ENCODE measurements around the gene PARP11.

Gene PARP11

DNA sequence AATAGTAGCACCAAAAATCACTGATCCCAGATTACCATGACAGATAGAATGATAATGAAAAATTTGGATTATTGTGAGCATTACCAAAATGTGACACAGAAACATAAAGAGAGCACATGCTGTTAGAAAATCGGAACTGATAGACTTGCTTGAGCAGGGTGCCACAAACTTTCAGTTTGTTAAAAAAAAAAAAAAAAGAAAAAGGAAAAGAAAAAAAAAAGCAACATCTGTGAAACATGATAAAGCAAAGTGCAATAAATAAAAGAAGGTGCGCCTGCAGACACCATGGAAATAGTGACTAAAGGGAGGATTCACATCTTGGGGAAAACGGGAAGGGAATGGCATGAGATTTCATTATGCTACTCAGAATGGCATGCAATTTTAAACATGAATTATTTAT lies 6.6 kb upstream of the PARP11 start:
- peaks cover 6% of the 10 kb centered on the region for H3K4me1 ChIP-seq (ENCODE audit: low read length)
- no peaks in the 10 kb centered on the region for H3K36me3 ChIP-seq (replicated peaks; ENCODE audit: low read depth, low read length)
- no peak overlapping the region for H3K4me3 ChIP-seq (ENCODE audit: low read length)
- H3K27ac ChIP-seq (ENCODE audit: low read length) = no peak overlapping the region
- H3K9me3 ChIP-seq (ENCODE audit: insufficient read depth, low read length) = peaks cover 2% of the 10 kb centered on the region; the same call in 1 of the 2 replicates
- H3K79me2 ChIP-seq (ENCODE audit: low read length) = no peaks in the 10 kb centered on the region
- H4K20me1 ChIP-seq (ENCODE audit: insufficient read depth, low read length) = no peaks in the 10 kb centered on the region
- H2AFZ ChIP-seq (ENCODE audit: low read depth, low read length) = no peak overlapping the region
- no peak overlapping the region for H3K9ac ChIP-seq (ENCODE audit: low read length)
- H3K27me3 ChIP-seq (ENCODE audit: low read depth, low read length) = peaks cover 8% of the 10 kb centered on the region; the same call in 1 of the 2 replicates
- no peak for TF ChIP-seq CTCF (IDR thresholded peaks at IDR 0.05; ENCODE audit: low read depth, low read length)
- TF ChIP-seq EZH2phosphoT487 (IDR thresholded peaks at IDR 0.05; ENCODE audit: low read depth) = no peak
- H3K4me2 ChIP-seq (ENCODE audit: low read length) = no peak overlapping the region

- TF ChIP-seq EZH2phosphoT487 (IDR thresholded peaks at IDR 0.05; ENCODE audit: low read depth) (no peak), CTCF (IDR thresholded peaks at IDR 0.05; ENCODE audit: low read depth, low read length) (no peak)
- Histone ChIP-seq H3K4me2 (ENCODE audit: low read length) (peak overlapping the region; percentile 83), H3K27ac (ENCODE audit: low read length) (no peak overlapping the region), H3K4me1 (ENCODE audit: low read length) (peaks cover 39% of the 10 kb centered on the region), H3K79me2 (ENCODE audit: low read length) (peaks cover 27% of the 10 kb centered on the region), H4K20me1 (ENCODE audit: insufficient read depth, low read length) (no peaks in the 10 kb centered on the region), H2AFZ (ENCODE audit: low read depth, low read length) (no peak overlapping the region), H3K9ac (ENCODE audit: low read length) (no peak overlapping the region), H3K36me3 (replicated peaks; ENCODE audit: low read depth, low read length) (peaks cover 3% of the 10 kb centered on the region), H3K4me3 (ENCODE audit: low read length) (no peak overlapping the region), H3K9me3 (ENCODE audit: insufficient read depth, low read length) (peaks cover 6% of the 10 kb centered on the region; the same call in 1 of the 2 replicates), H3K27me3 (ENCODE audit: low read depth, low read length) (no peaks in the 10 kb centered on the region)
Measured at GRCh38 chr12:3871356-3871755, 1.8 kb downstream of the PARP11 start.

DNA sequence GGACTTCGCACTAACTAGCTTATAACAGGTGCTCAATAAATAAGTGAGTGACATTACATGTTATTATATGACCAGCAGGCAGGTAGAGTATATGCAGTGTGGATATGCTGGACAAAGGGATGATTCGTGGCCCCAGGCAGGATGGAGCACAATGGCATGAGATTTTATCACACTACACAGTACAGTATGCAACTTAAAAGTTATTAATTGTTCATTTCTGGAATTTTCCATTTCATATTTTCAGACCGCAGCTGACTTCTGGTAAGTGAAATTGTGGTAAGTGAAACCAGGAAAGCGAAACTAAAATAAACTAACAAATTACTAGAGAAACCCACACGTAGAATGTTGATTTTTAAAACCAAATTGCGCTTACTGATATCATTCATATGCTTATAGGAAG lies 3.3 kb downstream of the PARP11 start:
- no peak for TF ChIP-seq CTCF (IDR thresholded peaks at IDR 0.05; ENCODE audit: low read depth, low read length)
- no peak for TF ChIP-seq EZH2phosphoT487 (IDR thresholded peaks at IDR 0.05; ENCODE audit: low read depth)
- peaks cover 36% of the 10 kb centered on the region for H3K4me1 ChIP-seq (ENCODE audit: low read length)
- H3K4me2 ChIP-seq (ENCODE audit: low read length) = peak overlapping the region; percentile 83
- H3K9ac ChIP-seq (ENCODE audit: low read length) = 0 out of 2 replicates have a peak overlapping the region, but pooled peaks have one; percentile 5
- no peak overlapping the region for H2AFZ ChIP-seq (ENCODE audit: low read depth, low read length)
- no peaks in the 10 kb centered on the region for H3K27me3 ChIP-seq (ENCODE audit: low read depth, low read length)
- H3K9me3 ChIP-seq (ENCODE audit: insufficient read depth, low read length) = peaks cover 21% of the 10 kb centered on the region; the same call in 1 of the 2 replicates
- peak overlapping the region; percentile 50 for H3K4me3 ChIP-seq (ENCODE audit: low read length)
- H4K20me1 ChIP-seq (ENCODE audit: insufficient read depth, low read length) = no peaks in the 10 kb centered on the region
- peak overlapping the region; percentile 38 for H3K27ac ChIP-seq (ENCODE audit: low read length)
- peaks cover 13% of the 10 kb centered on the region for H3K36me3 ChIP-seq (replicated peaks; ENCODE audit: low read depth, low read length)
- peaks cover 27% of the 10 kb centered on the region for H3K79me2 ChIP-seq (ENCODE audit: low read length)

DNA sequence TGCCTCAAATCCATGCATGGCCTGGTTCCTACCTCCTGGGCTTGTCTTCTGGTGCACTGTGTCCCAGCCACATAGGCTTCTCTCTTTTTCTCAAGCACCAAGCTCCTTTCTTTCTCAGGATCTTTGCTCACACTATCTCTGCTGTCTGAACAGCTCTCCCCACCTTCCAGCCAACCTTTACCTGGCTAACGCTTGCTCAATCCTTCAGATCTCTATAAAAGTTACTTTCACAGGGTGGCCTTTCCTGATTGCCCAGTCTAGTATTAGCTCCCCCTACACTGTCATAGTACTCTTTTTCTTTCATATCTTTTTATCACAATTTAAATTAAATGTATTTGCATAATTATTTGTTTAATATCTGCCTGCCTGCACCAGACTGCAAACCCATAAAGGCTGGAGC lies 3.8 kb downstream of the PARP11 start:
- Histone ChIP-seq H3K4me1 (ENCODE audit: low read length) (peaks cover 36% of the 10 kb centered on the region), H3K9ac (ENCODE audit: low read length) (no peak overlapping the region), H3K27me3 (ENCODE audit: low read depth, low read length) (no peaks in the 10 kb centered on the region), H3K79me2 (ENCODE audit: low read length) (peaks cover 27% of the 10 kb centered on the region), H4K20me1 (ENCODE audit: insufficient read depth, low read length) (no peaks in the 10 kb centered on the region), H3K27ac (ENCODE audit: low read length) (no peak overlapping the region; the same call in 1 of the 2 replicates), H3K4me3 (ENCODE audit: low read length) (peak overlapping the region; percentile 50), H3K9me3 (ENCODE audit: insufficient read depth, low read length) (peaks cover 23% of the 10 kb centered on the region; the same call in 1 of the 2 replicates), H3K36me3 (replicated peaks; ENCODE audit: low read depth, low read length) (peaks cover 13% of the 10 kb centered on the region), H3K4me2 (ENCODE audit: low read length) (peak overlapping the region; percentile 83), H2AFZ (ENCODE audit: low read depth, low read length) (no peak overlapping the region)
- TF ChIP-seq CTCF (IDR thresholded peaks at IDR 0.05; ENCODE audit: low read depth, low read length) (no peak), EZH2phosphoT487 (IDR thresholded peaks at IDR 0.05; ENCODE audit: low read depth) (no peak)
